CD4-positive, CD25-positive, alpha-beta regulatory T cell (primary cell): ENCODE measurements around the gene CNDP1. TPM values are rescaled to one million over a fixed set of nuclear protein-coding genes. Genes with fewer than 3 reads are reported as not detected.
A peak's percentile ranks its signal among the peaks of the same experiment; 100 is the strongest.

ENCODE experiments used
- ATAC-seq, 2 donors: fragments of 150-1000 bp; cut with Tn5 transposase; one replicate each; pipeline ENCODE4 v1.10.0; 2021; ENCODE audit warnings: low read depth in 2 of 2, moderate number of reproducible peaks in 2 of 2, moderate library complexity in 1 of 2
- DNase-seq, 3 donors: peaks; one replicate each; pipeline versions ENCODE4 v3.0.0 to v3.0.0-alpha.2; 2012 to 2022; ENCODE audit warnings: mixed read lengths in 1 of 3
- H3K27ac ChIP-seq: one replicate; pipeline ENCODE4 v1.7.0; 2013; ENCODE audit warnings: mild to moderate bottlenecking, low read length; ENCODE audit not compliant: insufficient read depth, poor library complexity, severe bottlenecking
- H3K27me3 ChIP-seq: one replicate; pipeline ENCODE4 v1.7.0; 2013; ENCODE audit warnings: low read length; ENCODE audit not compliant: control insufficient read depth, insufficient read depth
- H3K36me3 ChIP-seq: one replicate; pipeline ENCODE4 v1.7.0; 2013; ENCODE audit warnings: mild to moderate bottlenecking, low read length, moderate library complexity; ENCODE audit not compliant: control insufficient read depth, insufficient read depth
- H3K4me1 ChIP-seq: 2 replicates; pipeline ENCODE4 v1.7.0; 2013; ENCODE audit warnings: mild to moderate bottlenecking, low read length; ENCODE audit not compliant: insufficient read depth, control insufficient read depth, poor library complexity, severe bottlenecking
- H3K4me3 ChIP-seq: one replicate; pipeline ENCODE4 v1.7.0; 2013; ENCODE audit warnings: low read depth, mild to moderate bottlenecking, low read length, moderate library complexity
- H3K9me3 ChIP-seq, 2 experiments: 1 replicate in 1 of 2; 2 replicates in 1 of 2; pipeline ENCODE4 v1.7.0; 2013; ENCODE audit warnings: low read length in 2 of 2, mild to moderate bottlenecking in 1 of 2, moderate library complexity in 1 of 2; ENCODE audit not compliant: control insufficient read depth in 2 of 2
- H3K27ac Mint-ChIP-seq, 3 donors: one replicate each; pipeline ENCODE4 v1.8.0; 2020 to 2022; ENCODE audit warnings: mild to moderate bottlenecking in 3 of 3, mixed read lengths in 3 of 3, moderate library complexity in 2 of 3
- H3K27me3 Mint-ChIP-seq: one replicate; pipeline ENCODE4 v1.8.0; 2022; ENCODE audit warnings: mild to moderate bottlenecking, mixed read lengths
- H3K36me3 Mint-ChIP-seq: one replicate; pipeline ENCODE4 v1.8.0; 2020; ENCODE audit warnings: mixed read lengths
- H3K4me1 Mint-ChIP-seq, 4 donors: one replicate each; pipeline ENCODE4 v1.8.0; 2020 to 2022; ENCODE audit warnings: mixed read lengths in 4 of 4, mild to moderate bottlenecking in 1 of 4
- H3K4me3 Mint-ChIP-seq, 4 donors: one replicate each; pipeline ENCODE4 v1.8.0; 2020 to 2022; ENCODE audit warnings: mild to moderate bottlenecking in 4 of 4, mixed read lengths in 4 of 4, moderate library complexity in 3 of 4
- H3K9me3 Mint-ChIP-seq, 7 donors: one replicate each; pipeline ENCODE4 v1.8.0; 2020 to 2022; ENCODE audit warnings: mixed read lengths in 7 of 7, mild to moderate bottlenecking in 3 of 7, moderate library complexity in 2 of 7
- polyA plus RNA-seq, 4 donors: library from polyadenylated mRNA; unstranded; fragments of 300-500 nt; fragmentation: Illumina TruSeq; gene quantifications; one replicate each; pipeline ENCODE4 v1.2.3, GENCODE V29; 2021
- total RNA-seq: library from RNA; stranded (reverse); gene quantifications from one replicate; pipeline ENCODE4 v1.2.3, GENCODE V29; 2022

The CNDP1 gene, protein sequence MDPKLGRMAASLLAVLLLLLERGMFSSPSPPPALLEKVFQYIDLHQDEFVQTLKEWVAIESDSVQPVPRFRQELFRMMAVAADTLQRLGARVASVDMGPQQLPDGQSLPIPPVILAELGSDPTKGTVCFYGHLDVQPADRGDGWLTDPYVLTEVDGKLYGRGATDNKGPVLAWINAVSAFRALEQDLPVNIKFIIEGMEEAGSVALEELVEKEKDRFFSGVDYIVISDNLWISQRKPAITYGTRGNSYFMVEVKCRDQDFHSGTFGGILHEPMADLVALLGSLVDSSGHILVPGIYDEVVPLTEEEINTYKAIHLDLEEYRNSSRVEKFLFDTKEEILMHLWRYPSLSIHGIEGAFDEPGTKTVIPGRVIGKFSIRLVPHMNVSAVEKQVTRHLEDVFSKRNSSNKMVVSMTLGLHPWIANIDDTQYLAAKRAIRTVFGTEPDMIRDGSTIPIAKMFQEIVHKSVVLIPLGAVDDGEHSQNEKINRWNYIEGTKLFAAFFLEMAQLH
- total RNA-seq (0.15 TPM), polyA plus RNA-seq (not detected)

DNA sequence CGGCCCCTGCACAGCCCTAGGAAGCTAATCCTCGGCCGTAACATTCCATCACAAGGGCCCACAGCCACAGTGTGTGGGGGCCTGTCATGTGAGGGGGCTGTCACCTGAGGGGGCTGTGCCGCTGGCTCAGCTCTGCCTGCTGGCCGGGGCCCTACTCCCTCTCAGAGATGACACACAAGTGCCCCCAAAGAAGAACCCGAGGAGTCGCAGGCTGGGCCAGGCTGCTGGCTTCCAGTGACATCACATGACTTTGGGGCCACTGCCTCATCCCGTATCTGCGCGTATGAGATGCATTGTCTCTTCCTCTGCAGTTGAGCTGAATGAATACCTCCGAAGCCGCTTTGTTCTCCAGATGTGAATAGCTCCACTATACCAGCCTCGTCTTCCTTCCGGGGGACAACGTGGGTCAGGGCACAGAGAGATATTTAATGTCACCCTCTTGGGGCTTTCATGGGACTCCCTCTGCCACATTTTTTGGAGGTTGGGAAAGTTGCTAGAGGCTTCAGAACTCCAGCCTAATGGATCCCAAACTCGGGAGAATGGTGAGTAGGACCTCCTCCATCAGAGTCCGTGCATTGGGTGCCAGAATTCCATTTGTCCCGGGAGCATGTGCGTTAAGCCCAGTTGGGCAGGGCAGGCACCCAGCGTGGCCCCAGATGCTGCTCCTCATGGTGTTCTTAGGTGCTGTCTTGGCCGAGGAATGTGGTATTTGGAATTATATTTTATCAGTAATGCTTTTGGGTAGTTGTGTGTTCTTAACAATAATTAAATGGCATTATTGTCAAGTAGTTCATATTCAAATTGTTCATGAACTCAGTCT, at the start of gene CNDP1:
CNDP1 (plus strand) TSS at position 351 of the 820 bp plus-strand sequence; CDS start at position 519, 168 bp downstream.
- H3K4me1 ChIP-seq, result no peaks in the 10 kb centered on the region
- Mint-ChIP-seq H3K4me3 (no peak within 1 kb of the TSS), H3K9me3 (no peaks in the 10 kb centered on the region), H3K36me3 (no peaks in the 10 kb centered on the region), H3K27ac (peak within 1 kb of the TSS in 1 of 3 donors; percentile 3), H3K27me3 (peaks cover 4% of the 10 kb centered on the region), H3K4me1 (peaks cover 0 to 15% (median 7%) of the 10 kb centered on the region in 4 donors)
- no peak for DNase-seq
- no peaks in the 10 kb centered on the region for H3K9me3 ChIP-seq
- ATAC-seq, result no peak
- H3K4me3 ChIP-seq, result no peak within 1 kb of the TSS
- H3K36me3 ChIP-seq, result no peaks in the 10 kb centered on the region
- no peak within 1 kb of the TSS for H3K27ac ChIP-seq
- no peaks in the 10 kb centered on the region for H3K27me3 ChIP-seq

- ATAC-seq, result no peak
Measured at GRCh38 chr18:74486119-74486849, 48.0 kb upstream of the CNDP1 start.

DNA sequence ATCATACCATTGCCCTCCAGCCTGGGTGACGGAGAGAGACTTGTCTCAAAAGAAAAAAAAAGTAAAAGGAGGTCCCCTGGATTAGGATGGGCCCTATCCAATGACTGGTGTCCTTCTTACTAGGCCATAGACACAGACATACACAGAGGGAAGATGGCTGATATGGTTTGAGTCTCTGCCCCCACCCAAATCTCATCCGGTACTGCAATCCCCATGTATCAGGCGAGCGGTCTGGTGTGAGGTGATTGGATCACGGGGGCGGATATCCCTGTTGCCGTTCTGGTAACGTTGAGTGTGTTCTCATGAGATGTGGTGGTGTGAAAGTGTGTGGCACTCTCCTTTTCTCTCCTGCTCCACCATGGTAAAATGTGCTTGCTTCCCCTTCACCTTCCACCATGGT, 45.9 kb upstream of the CNDP1 start:
- Mint-ChIP-seq H3K4me3 (no peak overlapping the region), H3K4me1 (peaks cover 4 to 13% (median 6%) of the 10 kb centered on the region in 4 donors), H3K27ac (no peak overlapping the region), H3K36me3 (no peaks in the 10 kb centered on the region), H3K27me3 (peaks cover 11% of the 10 kb centered on the region), H3K9me3 (peaks cover 0 to 1% (median 0%) of the 10 kb centered on the region in 7 donors)
- H3K4me1 ChIP-seq, result no peaks in the 10 kb centered on the region
- H3K36me3 ChIP-seq, result no peaks in the 10 kb centered on the region
- H3K27me3 ChIP-seq, result peaks cover 2% of the 10 kb centered on the region
- ATAC-seq (no peak), DNase-seq (no peak)
- no peak overlapping the region for H3K4me3 ChIP-seq
- H3K27ac ChIP-seq, result no peak overlapping the region
- H3K9me3 ChIP-seq, result no peaks in the 10 kb centered on the region

More at GRCh38 chr18:74486119-74486849, 48.0 kb upstream of the CNDP1 start:
- Mint-ChIP-seq H3K4me1 (peaks cover 4 to 13% (median 6%) of the 10 kb centered on the region in 4 donors), H3K27me3 (peaks cover 17% of the 10 kb centered on the region), H3K27ac (peak overlapping the region in 1 of 3 donors; percentile 75), H3K9me3 (no peaks in the 10 kb centered on the region), H3K4me3 (no peak overlapping the region), H3K36me3 (no peaks in the 10 kb centered on the region)
- Histone ChIP-seq H3K27ac (no peak overlapping the region), H3K36me3 (no peaks in the 10 kb centered on the region), H3K4me1 (no peaks in the 10 kb centered on the region), H3K4me3 (no peak overlapping the region), H3K27me3 (peaks cover 2% of the 10 kb centered on the region), H3K9me3 (no peaks in the 10 kb centered on the region)
- DNase-seq, result no peak

DNA sequence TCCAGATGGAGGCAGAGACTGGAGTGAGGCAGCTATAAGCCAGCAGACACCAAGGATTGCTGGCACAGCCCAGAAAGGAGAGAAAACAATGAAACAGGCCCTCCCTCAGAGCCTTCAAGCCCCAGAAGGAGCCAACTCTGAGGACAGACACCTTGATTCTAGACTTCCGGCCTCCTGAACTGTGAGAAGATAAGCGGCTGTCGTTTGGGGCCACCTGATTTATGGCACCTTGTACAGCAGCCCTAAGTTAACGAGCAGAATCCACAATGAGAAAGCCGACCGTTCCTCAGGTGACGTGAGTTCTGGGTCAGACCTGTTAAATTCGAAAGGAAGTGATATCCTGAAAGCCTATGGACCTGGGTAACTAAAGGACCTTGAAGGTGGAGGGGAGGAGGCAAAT, 45.4 kb upstream of the CNDP1 start:
- H3K27me3 ChIP-seq, result peaks cover 2% of the 10 kb centered on the region
- no peak for ATAC-seq
- Mint-ChIP-seq H3K4me1 (peaks cover 6 to 16% (median 8%) of the 10 kb centered on the region in 4 donors), H3K4me3 (no peak overlapping the region), H3K27me3 (peaks cover 11% of the 10 kb centered on the region), H3K36me3 (no peaks in the 10 kb centered on the region), H3K9me3 (peaks cover 0 to 1% (median 0%) of the 10 kb centered on the region in 7 donors), H3K27ac (peak overlapping the region in 1 of 3 donors; percentile 49)
- no peak for DNase-seq
- H3K36me3 ChIP-seq, result no peaks in the 10 kb centered on the region
- no peaks in the 10 kb centered on the region for H3K9me3 ChIP-seq
- no peak overlapping the region for H3K27ac ChIP-seq
- H3K4me1 ChIP-seq, result no peaks in the 10 kb centered on the region
- no peak overlapping the region for H3K4me3 ChIP-seq

DNA sequence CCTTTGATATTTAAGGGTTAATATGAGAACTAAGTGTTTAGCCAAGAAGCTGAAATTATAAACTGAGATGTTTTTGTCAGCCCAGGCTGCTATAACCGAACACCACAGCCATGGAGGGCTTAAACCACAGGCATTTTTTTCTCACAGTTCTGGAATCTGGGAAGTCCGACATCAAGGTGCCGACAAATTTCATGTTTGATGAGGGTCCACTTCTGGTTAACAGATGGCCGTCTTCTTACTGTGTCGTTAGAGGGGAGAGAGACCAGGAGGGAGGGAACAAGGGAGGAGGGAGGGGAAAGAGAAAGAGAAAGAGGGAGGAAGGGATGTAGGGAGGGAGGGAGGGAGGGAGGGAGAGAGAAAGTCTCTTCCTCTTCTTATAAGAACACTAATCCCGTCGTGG, 44.6 kb upstream of the CNDP1 start:
- H3K27ac Mint-ChIP-seq, result no peak overlapping the region

GRCh38 chr18:74492259-74492658, 42.0 kb upstream of the CNDP1 start:
- Mint-ChIP-seq H3K4me1 (peaks cover 10 to 18% (median 10%) of the 10 kb centered on the region in 4 donors), H3K36me3 (no peaks in the 10 kb centered on the region), H3K27ac (peak overlapping the region in 1 of 3 donors; percentile 21), H3K27me3 (peaks cover 5% of the 10 kb centered on the region), H3K9me3 (peaks cover 0 to 1% (median 0%) of the 10 kb centered on the region in 7 donors), H3K4me3 (no peak overlapping the region)
- Histone ChIP-seq H3K27ac (no peak overlapping the region), H3K4me3 (no peak overlapping the region), H3K27me3 (no peaks in the 10 kb centered on the region), H3K9me3 (no peaks in the 10 kb centered on the region), H3K4me1 (peaks cover 16% of the 10 kb centered on the region), H3K36me3 (no peaks in the 10 kb centered on the region)
- DNase-seq, result no peak
- ATAC-seq, result no peak

More for the DNA sequence above, 44.6 kb upstream of the CNDP1 start:
- Histone ChIP-seq H3K4me3 (no peak overlapping the region), H3K27me3 (peaks cover 2% of the 10 kb centered on the region), H3K27ac (no peak overlapping the region), H3K9me3 (no peaks in the 10 kb centered on the region), H3K4me1 (no peaks in the 10 kb centered on the region), H3K36me3 (no peaks in the 10 kb centered on the region)
- DNase-seq (no peak), ATAC-seq (no peak)
- Mint-ChIP-seq H3K4me3 (no peak overlapping the region), H3K9me3 (peaks cover 0 to 1% (median 0%) of the 10 kb centered on the region in 7 donors), H3K27me3 (peaks cover 6% of the 10 kb centered on the region), H3K4me1 (peaks cover 4 to 12% (median 9%) of the 10 kb centered on the region in 4 donors), H3K36me3 (no peaks in the 10 kb centered on the region)

- Mint-ChIP-seq H3K36me3 (no peaks in the 10 kb centered on the region), H3K27ac (peak overlapping the region in 2 of 3 donors; percentile 24 to 98), H3K4me1 (peaks cover 13 to 33% (median 19%) of the 10 kb centered on the region in 4 donors), H3K27me3 (peaks cover 5% of the 10 kb centered on the region), H3K4me3 (peak overlapping the region in 3 of 4 donors; percentile 10 to 78 (median 72)), H3K9me3 (peaks cover 0 to 1% (median 0%) of the 10 kb centered on the region in 7 donors)
- ATAC-seq, result peak; percentile 57 to 62
- Histone ChIP-seq H3K9me3 (no peaks in the 10 kb centered on the region), H3K27ac (peak overlapping the region; percentile 94), H3K36me3 (no peaks in the 10 kb centered on the region), H3K4me3 (no peak overlapping the region), H3K4me1 (peaks cover 30% of the 10 kb centered on the region), H3K27me3 (no peaks in the 10 kb centered on the region)
- DNase-seq, result peak; percentile 42 to 85 (median 77)
Measured at GRCh38 chr18:74493689-74494088, 40.6 kb upstream of the CNDP1 start.
